ENCODE results near the gene LRRTM4.

LRRTM4 gene

DNA sequence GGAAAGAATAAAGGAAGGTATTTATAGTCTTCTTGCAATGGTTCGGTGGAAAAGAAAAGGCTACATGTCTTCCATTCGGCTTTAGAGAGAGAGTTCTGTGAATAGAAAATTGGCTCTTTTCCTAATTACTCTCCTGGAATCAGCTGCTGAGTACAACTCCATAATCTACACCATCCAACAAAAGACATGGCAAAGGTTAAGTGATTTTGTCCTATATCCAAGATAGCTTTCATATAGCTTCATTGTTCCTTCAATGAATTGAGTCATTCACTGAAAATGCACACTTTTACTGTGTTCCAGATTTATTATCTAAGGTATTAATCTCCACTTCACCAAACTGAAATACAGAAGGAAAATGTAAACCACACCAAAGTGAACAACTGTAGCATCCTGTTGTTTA, 514.5 kb downstream of the LRRTM4 start:
- DNase-seq (ENCODE audit: insufficient read length, low spot score) (no peak), FAIRE-seq (no peak)
- TF ChIP-seq TAF1 (IDR thresholded peaks at IDR 0.05; ENCODE audit: low read depth, low read length) (no peak), PAX5 (IDR thresholded peaks at IDR 0.05; ENCODE audit: insufficient read depth, low read length, severe bottlenecking) (no peak)

DNA sequence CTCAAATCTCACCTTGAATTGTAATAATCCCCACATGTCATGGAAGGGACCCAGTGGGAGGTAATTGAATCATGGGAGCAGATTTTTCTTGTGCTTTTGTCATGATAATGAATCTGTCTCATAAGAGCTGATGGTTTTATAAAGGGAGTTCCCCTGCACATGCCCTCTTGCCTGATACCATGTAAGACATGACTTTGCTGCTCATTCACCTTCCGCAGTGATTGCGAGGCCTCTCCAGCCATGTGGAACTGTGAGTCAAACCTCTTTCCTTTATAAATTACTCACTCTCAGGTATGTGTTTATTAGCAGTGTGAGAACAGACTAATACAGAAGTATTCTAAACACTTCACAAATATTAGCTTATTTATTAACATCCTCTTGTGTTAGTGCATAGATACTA, 516.7 kb downstream of the LRRTM4 start:
- TF ChIP-seq TAF1 (IDR thresholded peaks at IDR 0.05; ENCODE audit: low read depth, low read length) (no peak), POLR2A (IDR thresholded peaks at IDR 0.05; ENCODE audit: low read depth, low read length) (no peak), POU2F2 (IDR thresholded peaks at IDR 0.05; ENCODE audit: low read depth, low read length) (no peak), SPI1 (IDR thresholded peaks at IDR 0.05; ENCODE audit: low read depth, low read length) (no peak), PAX5 (IDR thresholded peaks at IDR 0.05; ENCODE audit: insufficient read depth, low read length, severe bottlenecking) (no peak), POLR2AphosphoS5 (IDR thresholded peaks at IDR 0.05; ENCODE audit: low read depth, low read length) (no peak)
- no peak for DNase-seq (ENCODE audit: insufficient read length, low spot score)
- no peak for FAIRE-seq

DNA sequence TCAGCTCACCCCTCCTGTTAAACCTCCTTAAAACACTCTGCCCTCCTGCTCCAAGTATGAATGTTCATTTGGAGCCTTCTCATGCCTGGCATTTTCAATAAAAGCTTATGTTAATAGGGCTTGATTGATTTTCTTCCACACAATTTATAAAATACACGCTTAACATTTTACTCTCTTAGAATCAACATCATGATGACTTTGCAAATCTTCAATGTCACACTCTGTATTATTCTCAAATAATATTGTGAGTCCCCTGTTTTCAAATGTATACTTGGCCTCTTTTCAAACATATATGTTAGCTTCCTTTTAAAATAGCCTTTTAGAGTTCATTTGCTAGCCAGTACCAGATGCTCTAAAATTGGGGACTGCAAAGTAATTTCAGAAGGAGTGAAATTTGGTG, 520.3 kb downstream of the LRRTM4 start:
- no peak for TF ChIP-seq PAX5 (IDR thresholded peaks at IDR 0.05; ENCODE audit: insufficient read depth, low read length, severe bottlenecking)
- no peak for TF ChIP-seq POU2F2 (IDR thresholded peaks at IDR 0.05; ENCODE audit: low read depth, low read length)
- no peak for TF ChIP-seq TAF1 (IDR thresholded peaks at IDR 0.05; ENCODE audit: low read depth, low read length)
- no peak for TF ChIP-seq POLR2AphosphoS5 (IDR thresholded peaks at IDR 0.05; ENCODE audit: low read depth, low read length)
- TF ChIP-seq SPI1 (IDR thresholded peaks at IDR 0.05; ENCODE audit: low read depth, low read length) = no peak
- no peak for TF ChIP-seq POLR2A (IDR thresholded peaks at IDR 0.05; ENCODE audit: low read depth, low read length)
- DNase-seq (ENCODE audit: insufficient read length, low spot score) = no peak
- no peak for FAIRE-seq

DNA sequence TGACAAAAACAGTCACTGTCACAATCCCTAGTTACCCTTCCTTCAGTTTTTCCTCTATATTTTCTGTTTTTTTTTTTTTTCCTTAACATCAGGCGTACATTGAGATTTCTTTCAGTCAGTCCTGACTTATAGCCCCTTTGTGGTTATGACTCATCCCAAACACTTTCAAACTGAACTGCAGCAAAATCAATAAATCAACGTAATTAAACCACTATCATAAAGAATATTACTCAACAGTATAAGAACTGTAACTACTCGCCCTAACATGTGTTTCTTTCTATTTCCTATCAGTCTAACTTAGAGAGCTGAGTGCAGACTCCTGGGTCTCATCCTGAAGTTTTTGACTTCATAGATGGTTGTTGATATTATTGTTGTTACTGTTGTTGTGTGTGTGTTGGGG, 523.5 kb downstream of the LRRTM4 start:
- no peak for DNase-seq (ENCODE audit: insufficient read length, low spot score)
- no peak for FAIRE-seq

DNA sequence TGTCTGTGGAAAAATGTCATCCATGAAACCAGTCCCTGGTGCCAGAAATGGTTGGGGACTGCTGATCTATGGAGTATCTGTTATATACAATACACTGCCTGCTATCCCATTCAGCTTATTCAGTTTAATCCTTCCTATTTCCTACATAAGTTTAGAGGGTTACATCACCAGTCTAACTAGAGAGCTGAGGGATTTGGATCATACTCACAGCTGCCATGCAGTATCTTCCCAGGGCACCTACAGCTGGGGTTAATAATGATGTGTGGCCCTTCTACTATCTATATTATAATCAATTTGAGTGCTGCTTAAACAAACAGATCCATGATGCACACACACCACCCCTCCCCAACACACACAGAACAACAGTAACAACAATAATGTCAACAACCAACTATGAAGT, 524.0 kb downstream of the LRRTM4 start:
- DNase-seq (ENCODE audit: insufficient read length, low spot score) (no peak), FAIRE-seq (no peak)
- TF ChIP-seq POLR2A (IDR thresholded peaks at IDR 0.05; ENCODE audit: low read depth, low read length) = no peak
- no peak for TF ChIP-seq POLR2AphosphoS5 (IDR thresholded peaks at IDR 0.05; ENCODE audit: low read depth, low read length)
- TF ChIP-seq SPI1 (IDR thresholded peaks at IDR 0.05; ENCODE audit: low read depth, low read length) = no peak
- no peak for TF ChIP-seq POU2F2 (IDR thresholded peaks at IDR 0.05; ENCODE audit: low read depth, low read length)
- TF ChIP-seq TAF1 (IDR thresholded peaks at IDR 0.05; ENCODE audit: low read depth, low read length) = no peak
- no peak for TF ChIP-seq PAX5 (IDR thresholded peaks at IDR 0.05; ENCODE audit: insufficient read depth, low read length, severe bottlenecking)

More for the DNA sequence above, 523.5 kb downstream of the LRRTM4 start:
- TF ChIP-seq PAX5 (IDR thresholded peaks at IDR 0.05; ENCODE audit: insufficient read depth, low read length, severe bottlenecking) (no peak), POLR2A (IDR thresholded peaks at IDR 0.05; ENCODE audit: low read depth, low read length) (no peak), TAF1 (IDR thresholded peaks at IDR 0.05; ENCODE audit: low read depth, low read length) (no peak), SPI1 (IDR thresholded peaks at IDR 0.05; ENCODE audit: low read depth, low read length) (no peak), POLR2AphosphoS5 (IDR thresholded peaks at IDR 0.05; ENCODE audit: low read depth, low read length) (no peak), POU2F2 (IDR thresholded peaks at IDR 0.05; ENCODE audit: low read depth, low read length) (no peak)

DNA sequence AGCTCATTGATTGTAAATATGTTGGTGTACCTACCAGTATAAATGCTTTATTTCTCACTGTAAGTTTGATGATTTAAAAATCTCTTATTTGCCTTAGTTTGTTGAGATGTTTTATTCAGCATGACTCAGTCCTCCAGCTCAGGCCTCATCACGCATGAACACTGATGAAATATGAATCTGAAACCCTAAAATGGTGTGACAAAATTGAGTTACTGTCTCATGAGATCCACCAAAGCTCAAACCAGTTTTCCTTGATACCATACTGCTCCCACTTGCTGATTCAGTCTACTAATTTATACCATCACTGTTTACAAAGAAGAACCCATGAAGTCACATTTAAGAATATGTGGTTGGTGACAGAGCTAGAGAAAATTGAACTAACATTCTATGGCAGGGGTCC, 524.9 kb downstream of the LRRTM4 start:
- FAIRE-seq = no peak
- TF ChIP-seq POLR2A (IDR thresholded peaks at IDR 0.05; ENCODE audit: low read depth, low read length) (no peak), POLR2AphosphoS5 (IDR thresholded peaks at IDR 0.05; ENCODE audit: low read depth, low read length) (no peak), TAF1 (IDR thresholded peaks at IDR 0.05; ENCODE audit: low read depth, low read length) (no peak), POU2F2 (IDR thresholded peaks at IDR 0.05; ENCODE audit: low read depth, low read length) (no peak), PAX5 (IDR thresholded peaks at IDR 0.05; ENCODE audit: insufficient read depth, low read length, severe bottlenecking) (no peak), SPI1 (IDR thresholded peaks at IDR 0.05; ENCODE audit: low read depth, low read length) (no peak)
- no peak for DNase-seq (ENCODE audit: insufficient read length, low spot score)

DNA sequence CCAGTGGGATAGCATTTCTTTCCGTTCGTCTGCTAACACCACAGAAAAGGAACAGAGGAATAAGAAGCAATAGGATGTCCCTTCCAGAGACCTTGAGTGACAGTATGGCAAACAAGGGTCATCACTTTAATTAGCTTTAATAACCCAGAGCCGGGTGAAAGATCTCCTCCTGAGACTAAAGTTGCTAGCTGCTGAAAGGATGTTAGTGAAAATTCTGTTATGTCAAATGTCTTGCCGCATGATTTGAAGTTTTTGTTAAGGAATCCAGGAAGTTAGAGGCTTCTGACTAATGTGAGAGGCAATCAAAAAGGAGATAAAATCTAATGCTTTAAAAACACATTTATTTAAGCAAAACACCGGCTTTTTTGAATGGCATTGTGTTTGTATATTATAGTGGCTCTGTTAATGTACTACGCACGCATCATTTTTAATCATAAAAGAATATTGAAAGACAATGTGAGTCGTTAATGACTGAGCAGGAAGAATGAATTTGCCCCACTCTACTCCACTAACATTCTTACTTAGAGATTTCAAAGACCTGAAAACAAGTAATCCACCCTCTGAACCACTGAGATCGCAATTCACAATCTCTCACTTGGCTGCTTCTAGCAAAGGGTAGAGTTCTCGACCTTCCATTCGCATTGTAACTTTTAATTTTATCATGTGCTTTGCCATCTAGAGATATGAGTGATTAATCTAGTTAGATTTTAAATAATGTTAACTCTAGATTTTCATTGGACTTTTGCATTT, 536.6 kb downstream of the LRRTM4 start:
- FAIRE-seq (no peak), DNase-seq (ENCODE audit: insufficient read length, low spot score) (no peak)
- TF ChIP-seq POLR2A (IDR thresholded peaks at IDR 0.05; ENCODE audit: low read depth, low read length) = no peak
- no peak for TF ChIP-seq TAF1 (IDR thresholded peaks at IDR 0.05; ENCODE audit: low read depth, low read length)
- no peak for TF ChIP-seq PAX5 (IDR thresholded peaks at IDR 0.05; ENCODE audit: insufficient read depth, low read length, severe bottlenecking)
- TF ChIP-seq POU2F2 (IDR thresholded peaks at IDR 0.05; ENCODE audit: low read depth, low read length) = no peak
- TF ChIP-seq SPI1 (IDR thresholded peaks at IDR 0.05; ENCODE audit: low read depth, low read length) = no peak
- no peak for TF ChIP-seq POLR2AphosphoS5 (IDR thresholded peaks at IDR 0.05; ENCODE audit: low read depth, low read length)

DNA sequence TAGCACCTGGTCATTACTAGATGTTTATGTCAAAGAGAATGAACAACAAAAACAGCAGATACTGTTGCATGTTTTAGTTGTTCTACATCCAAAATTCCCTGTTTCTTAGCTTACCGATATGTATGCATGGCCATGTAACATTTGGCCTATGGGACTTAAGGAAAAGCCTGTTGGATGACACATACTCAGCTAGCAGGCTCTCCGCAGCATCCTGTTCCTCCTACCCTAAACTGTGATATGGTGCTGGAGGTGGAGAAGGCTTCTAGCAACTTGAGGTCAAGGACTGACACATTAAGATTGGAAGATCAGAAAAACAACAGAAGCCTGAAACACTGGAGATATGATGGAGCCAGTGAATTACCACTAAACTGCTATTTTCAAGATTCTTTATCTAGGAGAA, 537.8 kb downstream of the LRRTM4 start:
- no peak for TF ChIP-seq TAF1 (IDR thresholded peaks at IDR 0.05; ENCODE audit: low read depth, low read length)
- TF ChIP-seq PAX5 (IDR thresholded peaks at IDR 0.05; ENCODE audit: insufficient read depth, low read length, severe bottlenecking) = no peak
- no peak for TF ChIP-seq POLR2AphosphoS5 (IDR thresholded peaks at IDR 0.05; ENCODE audit: low read depth, low read length)
- TF ChIP-seq POU2F2 (IDR thresholded peaks at IDR 0.05; ENCODE audit: low read depth, low read length) = no peak
- TF ChIP-seq SPI1 (IDR thresholded peaks at IDR 0.05; ENCODE audit: low read depth, low read length) = no peak
- TF ChIP-seq POLR2A (IDR thresholded peaks at IDR 0.05; ENCODE audit: low read depth, low read length) = no peak
- no peak for FAIRE-seq
- DNase-seq (ENCODE audit: insufficient read length, low spot score) = no peak

DNA sequence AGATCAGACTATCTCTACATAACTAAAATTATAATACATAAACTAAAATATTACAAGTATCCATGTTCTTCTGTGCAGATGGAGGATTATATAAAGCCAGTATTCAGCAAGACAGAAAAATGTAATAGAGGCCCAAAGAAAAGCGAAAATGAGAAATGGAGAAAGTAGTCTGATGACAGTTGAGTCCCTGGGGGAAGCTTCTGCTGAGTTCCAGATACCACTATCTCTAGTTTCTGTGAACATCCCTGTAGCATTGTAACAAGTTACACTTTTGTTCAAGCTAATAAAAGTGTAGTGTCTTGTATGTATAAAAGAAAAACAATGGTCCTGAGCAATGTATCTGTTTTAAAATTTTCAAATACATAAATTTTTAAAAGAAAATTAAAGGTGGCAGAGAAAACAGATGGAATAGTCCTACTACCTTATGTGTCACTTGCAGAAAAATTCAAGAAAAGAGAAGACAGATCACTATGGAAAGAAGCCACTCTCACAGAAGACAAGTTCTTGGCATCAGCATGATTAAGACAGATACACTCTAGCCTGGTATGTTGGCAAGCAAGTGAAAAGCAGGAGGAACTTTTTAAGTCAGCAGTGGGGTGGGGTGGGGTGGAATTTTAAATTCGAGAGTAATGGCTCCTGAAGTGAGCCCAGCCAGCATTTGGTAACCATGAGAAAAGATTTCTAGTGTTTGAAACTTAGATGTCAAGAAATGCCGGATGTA, 541.9 kb downstream of the LRRTM4 start:
- no peak for DNase-seq (ENCODE audit: insufficient read length, low spot score)
- TF ChIP-seq SPI1 (IDR thresholded peaks at IDR 0.05; ENCODE audit: low read depth, low read length) (no peak), TAF1 (IDR thresholded peaks at IDR 0.05; ENCODE audit: low read depth, low read length) (no peak), POLR2A (IDR thresholded peaks at IDR 0.05; ENCODE audit: low read depth, low read length) (no peak), POLR2AphosphoS5 (IDR thresholded peaks at IDR 0.05; ENCODE audit: low read depth, low read length) (no peak), PAX5 (IDR thresholded peaks at IDR 0.05; ENCODE audit: insufficient read depth, low read length, severe bottlenecking) (no peak), POU2F2 (IDR thresholded peaks at IDR 0.05; ENCODE audit: low read depth, low read length) (no peak)
- FAIRE-seq = no peak

Data from GM12891 (cell line).